CD14-positive monocyte (primary cell): ENCODE measurements around the gene GMDS. TPM values are rescaled to one million over a fixed set of nuclear protein-coding genes. Genes with fewer than 3 reads are reported as not detected.

Experiments
- DNase-seq, 3 donors: peaks; one replicate each; pipeline ENCODE4 v3.0.0-alpha.2; 2011 to 2022
- H2AFZ ChIP-seq: 2 replicates; pipeline ENCODE4 v1.6.0; 2012; ENCODE audit warnings: mild to moderate bottlenecking, low read depth, low read length, inconsistent platforms; ENCODE audit not compliant: insufficient read depth, poor library complexity, severe bottlenecking
- H3K27ac ChIP-seq, 2 donors: 1 replicate in 1 of 2; 2 replicates in 1 of 2; pipeline ENCODE4 v1.5.1; 2012 to 2013; ENCODE audit warnings: low read length in 2 of 2, control low read depth in 1 of 2, inconsistent platforms in 1 of 2, low read depth in 1 of 2, mild to moderate bottlenecking in 1 of 2
- H3K27me3 ChIP-seq, 2 donors: one replicate each; pipeline versions ENCODE4 v1.6.0 to v1.6.1; 2011 to 2013; ENCODE audit warnings: low read length in 2 of 2; ENCODE audit not compliant: control insufficient read depth in 2 of 2, insufficient read depth in 2 of 2
- H3K36me3 ChIP-seq, 2 donors: replicated peaks in 1 of 2; 1 replicate in 1 of 2; 2 replicates in 1 of 2; pipeline versions ENCODE4 v1.5.1 to v1.6.1; 2012 to 2013; ENCODE audit warnings: low read length in 2 of 2, control low read depth in 1 of 2, inconsistent platforms in 1 of 2, mild to moderate bottlenecking in 1 of 2; ENCODE audit not compliant: insufficient read depth in 2 of 2, control insufficient read depth in 1 of 2
- H3K4me1 ChIP-seq, 2 donors: 1 replicate in 1 of 2; 2 replicates in 1 of 2; pipeline versions ENCODE4 v1.5.1 to v1.6.1; 2012 to 2013; ENCODE audit warnings: low read length in 2 of 2, control low read depth in 1 of 2, inconsistent platforms in 1 of 2, mild to moderate bottlenecking in 1 of 2, moderate library complexity in 1 of 2; ENCODE audit not compliant: insufficient read depth in 2 of 2, control insufficient read depth in 1 of 2
- H3K4me2 ChIP-seq: replicated peaks from 2 replicates; pipeline ENCODE3; 2012; ENCODE audit warnings: low read length, moderate library complexity, mild to moderate bottlenecking; ENCODE audit not compliant: poor library complexity, severe bottlenecking; ENCODE audit errors: extremely low read depth
- H3K4me3 ChIP-seq, 3 experiments: fragments of 200-600 bp in 1 of 3; sonication (generic) in 1 of 3; replicated peaks in 1 of 3; 1 replicate in 2 of 3; 2 replicates in 1 of 3; pipeline ENCODE4 v1.5.1; 2011 to 2013; ENCODE audit warnings: low read length in 3 of 3, mild to moderate bottlenecking in 3 of 3, control low read depth in 2 of 3, low read depth in 2 of 3, inconsistent platforms in 1 of 3, moderate library complexity in 1 of 3
- H3K79me2 ChIP-seq: 2 replicates; pipeline ENCODE4 v1.6.0; 2012; ENCODE audit warnings: mild to moderate bottlenecking, control low read depth, inconsistent platforms, low read length, moderate library complexity; ENCODE audit not compliant: insufficient read depth
- H3K9ac ChIP-seq: 2 replicates; pipeline ENCODE4 v1.6.0; 2017; ENCODE audit warnings: low read length, mild to moderate bottlenecking; ENCODE audit not compliant: insufficient read depth, poor library complexity, severe bottlenecking
- H3K9me3 ChIP-seq, 2 donors: replicated peaks in 1 of 2; 1 replicate in 1 of 2; 2 replicates in 1 of 2; pipeline versions ENCODE4 v1.5.1 to v1.6.1; 2012 to 2013; ENCODE audit warnings: low read length in 2 of 2, control low read depth in 1 of 2; ENCODE audit not compliant: control insufficient read depth in 1 of 2, insufficient read depth in 1 of 2
- H4K20me1 ChIP-seq: 2 replicates; pipeline ENCODE4 v1.6.0; 2012; ENCODE audit warnings: mild to moderate bottlenecking, low read length, control low read depth, moderate library complexity; ENCODE audit not compliant: insufficient read depth
- H3K27ac Mint-ChIP-seq, 7 donors: one replicate each; pipeline ENCODE4 v1.8.0; 2020; ENCODE audit warnings: mild to moderate bottlenecking in 7 of 7, mixed read lengths in 7 of 7, moderate library complexity in 6 of 7, inconsistent platforms in 2 of 7
- H3K27me3 Mint-ChIP-seq, 3 donors: one replicate each; pipeline ENCODE4 v1.8.0; 2021 to 2022; ENCODE audit warnings: low read depth in 3 of 3, mild to moderate bottlenecking in 3 of 3, mixed read lengths in 3 of 3, moderate library complexity in 3 of 3, inconsistent platforms in 1 of 3
- H3K36me3 Mint-ChIP-seq, 2 donors: one replicate each; pipeline ENCODE4 v1.8.0; 2020; ENCODE audit warnings: mixed read lengths in 2 of 2, inconsistent platforms in 1 of 2, mild to moderate bottlenecking in 1 of 2
- H3K4me1 Mint-ChIP-seq: one replicate; pipeline ENCODE4 v1.8.0; 2020; ENCODE audit warnings: mild to moderate bottlenecking, mixed read lengths
- H3K4me3 Mint-ChIP-seq, 2 donors: one replicate each; pipeline ENCODE4 v1.8.0; 2020; ENCODE audit warnings: mild to moderate bottlenecking in 2 of 2, mixed read lengths in 2 of 2, moderate library complexity in 1 of 2
- H3K9me3 Mint-ChIP-seq, 7 donors: one replicate each; pipeline ENCODE4 v1.8.0; 2020 to 2022; ENCODE audit warnings: mixed read lengths in 7 of 7, mild to moderate bottlenecking in 6 of 7, moderate library complexity in 6 of 7, inconsistent platforms in 2 of 7
- WGBS: methylation state at CpG from one replicate; pipeline ENCODE4 v1.1.5; 2013; ENCODE audit warnings: missing lambda C conversion rate; ENCODE audit not compliant: insufficient coverage; 5-methylcytosine and 5-hydroxymethylcytosine counted together
- intact Hi-C, 2 donors: fragments of 100-400 bp; cut with micrococcal nuclease; formaldehyde crosslinking; loops; one replicate each; pipeline versions ENCODE4 v1.15.0 to v1.15.1; 2023
- polyA plus RNA-seq, 3 donors: library from polyadenylated mRNA; depleted of rRNA in 1 of 3; unstranded in 2 of 3; stranded (reverse) in 1 of 3; fragments of 300-500 nt in 2 of 3; fragments of >200 nt in 1 of 3; fragmentation: Illumina TruSeq in 2 of 3; gene quantifications; 1 replicate in 2 of 3; 2 replicates in 1 of 3; pipeline ENCODE4 v1.2.3, GENCODE V29; 2012 to 2021
- TF ChIP-seq, protein P1 (sequence below): fragments of 200-600 bp; IDR thresholded peaks from one replicate; pipeline ENCODE4 v1.8.0; 2022; ENCODE audit warnings: antibody characterized with exemption, mild to moderate bottlenecking

GMDS gene
- polyA plus RNA-seq, 3 donors = 10.5 to 19.9 (median 17.6) TPM

- H3K9ac ChIP-seq = no peak overlapping the region
- H4K20me1 ChIP-seq = no peaks in the 10 kb centered on the region
- intact Hi-C loops = no loop called here
- no peaks in the 10 kb centered on the region for H3K36me3 Mint-ChIP-seq
- TF ChIP-seq, protein P1, sequence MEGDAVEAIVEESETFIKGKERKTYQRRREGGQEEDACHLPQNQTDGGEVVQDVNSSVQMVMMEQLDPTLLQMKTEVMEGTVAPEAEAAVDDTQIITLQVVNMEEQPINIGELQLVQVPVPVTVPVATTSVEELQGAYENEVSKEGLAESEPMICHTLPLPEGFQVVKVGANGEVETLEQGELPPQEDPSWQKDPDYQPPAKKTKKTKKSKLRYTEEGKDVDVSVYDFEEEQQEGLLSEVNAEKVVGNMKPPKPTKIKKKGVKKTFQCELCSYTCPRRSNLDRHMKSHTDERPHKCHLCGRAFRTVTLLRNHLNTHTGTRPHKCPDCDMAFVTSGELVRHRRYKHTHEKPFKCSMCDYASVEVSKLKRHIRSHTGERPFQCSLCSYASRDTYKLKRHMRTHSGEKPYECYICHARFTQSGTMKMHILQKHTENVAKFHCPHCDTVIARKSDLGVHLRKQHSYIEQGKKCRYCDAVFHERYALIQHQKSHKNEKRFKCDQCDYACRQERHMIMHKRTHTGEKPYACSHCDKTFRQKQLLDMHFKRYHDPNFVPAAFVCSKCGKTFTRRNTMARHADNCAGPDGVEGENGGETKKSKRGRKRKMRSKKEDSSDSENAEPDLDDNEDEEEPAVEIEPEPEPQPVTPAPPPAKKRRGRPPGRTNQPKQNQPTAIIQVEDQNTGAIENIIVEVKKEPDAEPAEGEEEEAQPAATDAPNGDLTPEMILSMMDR = no peak
- no peak overlapping the region for H3K4me3 Mint-ChIP-seq
- peaks cover 16% of the 10 kb centered on the region for H3K4me1 Mint-ChIP-seq
- no peaks in the 10 kb centered on the region for H3K36me3 ChIP-seq
- no peaks in the 10 kb centered on the region for H3K27me3 Mint-ChIP-seq
- peaks cover 4 to 9% of the 10 kb centered on the region in 2 donors for H3K4me1 ChIP-seq
- H2AFZ ChIP-seq = no peak overlapping the region
- no peak overlapping the region for H3K4me3 ChIP-seq
- no peak overlapping the region for H3K27ac ChIP-seq
- H3K27me3 ChIP-seq = no peaks in the 10 kb centered on the region
- peaks cover 0 to 9% (median 0%) of the 10 kb centered on the region in 7 donors for H3K9me3 Mint-ChIP-seq
- no peak overlapping the region for H3K4me2 ChIP-seq
- DNase-seq = no peak
- no peaks in the 10 kb centered on the region for H3K79me2 ChIP-seq
- no peaks in the 10 kb centered on the region for H3K9me3 ChIP-seq
- H3K27ac Mint-ChIP-seq = no peak overlapping the region
These were observed 76.9 kb downstream of the GMDS start for GRCh38 chr6:2168480-2168879.

DNA sequence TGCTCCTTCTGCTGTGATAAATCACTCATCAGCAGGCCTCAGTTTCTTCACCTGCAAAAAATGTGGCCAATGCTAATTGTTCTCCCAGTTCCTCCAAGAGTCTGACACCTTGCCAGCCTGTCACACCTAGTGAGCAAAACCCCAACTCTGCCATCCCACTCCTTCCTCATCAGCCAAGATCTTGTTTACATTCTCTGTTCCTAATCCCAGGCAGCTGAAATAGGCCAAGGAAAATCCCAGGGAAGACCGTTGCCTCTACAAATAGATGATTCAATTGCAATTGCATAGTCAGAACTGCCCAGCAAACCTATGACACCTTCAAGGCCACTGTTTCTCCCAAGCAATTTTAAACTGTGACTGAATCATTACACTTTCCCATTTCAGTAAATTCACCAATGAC lies 78.7 kb downstream of the GMDS start:
- no peaks in the 10 kb centered on the region for H3K27me3 ChIP-seq
- Mint-ChIP-seq H3K27me3 (no peaks in the 10 kb centered on the region), H3K4me1 (peaks cover 11% of the 10 kb centered on the region), H3K9me3 (peaks cover 0 to 9% (median 0%) of the 10 kb centered on the region in 7 donors), H3K36me3 (no peaks in the 10 kb centered on the region), H3K4me3 (no peak overlapping the region), H3K27ac (no peak overlapping the region)
- H3K4me2 ChIP-seq = no peak overlapping the region
- intact Hi-C loops = no loop called here
- 100% methylated on average over 1 of the region's 1 CpG for WGBS
- peaks cover under 1 to 5% of the 10 kb centered on the region in 2 donors for H3K4me1 ChIP-seq
- no peak overlapping the region for H3K27ac ChIP-seq
- no peaks in the 10 kb centered on the region for H3K9me3 ChIP-seq
- no peaks in the 10 kb centered on the region for H3K36me3 ChIP-seq
- TF ChIP-seq, protein P1 = no peak
- no peak overlapping the region for H2AFZ ChIP-seq
- H4K20me1 ChIP-seq = no peaks in the 10 kb centered on the region
- no peak overlapping the region for H3K9ac ChIP-seq
- H3K79me2 ChIP-seq = no peaks in the 10 kb centered on the region
- no peak for DNase-seq
- H3K4me3 ChIP-seq = no peak overlapping the region
